ENCODE measurements around the gene ZNF581.

The ZNF581 gene

DNA sequence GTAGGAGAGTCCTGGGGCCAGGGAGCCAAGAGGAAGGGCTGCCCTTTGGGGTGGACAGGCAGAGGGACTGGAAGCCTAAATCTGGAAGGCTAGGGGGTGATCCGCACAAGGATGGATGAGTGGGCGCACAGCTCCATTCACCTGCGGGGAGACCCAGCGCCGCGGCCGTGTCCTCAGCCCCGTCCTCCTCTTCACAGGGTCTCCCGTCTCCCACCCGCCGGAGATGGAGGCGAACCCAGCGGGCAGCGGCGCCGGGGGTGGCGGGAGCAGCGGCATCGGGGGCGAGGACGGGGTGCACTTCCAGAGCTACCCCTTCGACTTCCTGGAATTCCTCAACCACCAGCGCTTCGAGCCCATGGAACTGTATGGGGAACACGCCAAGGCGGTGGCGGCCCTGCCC, 30.1 kb upstream of the ZNF581 start:
- Histone ChIP-seq H3K27ac (no peak overlapping the region), H3K27me3 (no peaks in the 10 kb centered on the region), H3K9me3 (no peaks in the 10 kb centered on the region), H3K4me3 (no peak overlapping the region), H3K4me1 (peaks cover 0 to 13% (median 4%) of the 10 kb centered on the region in 4 donors), H3K36me3 (peaks cover 26 to 75% (median 48%) of the 10 kb centered on the region in 3 donors)
- TF ChIP-seq, protein P1, sequence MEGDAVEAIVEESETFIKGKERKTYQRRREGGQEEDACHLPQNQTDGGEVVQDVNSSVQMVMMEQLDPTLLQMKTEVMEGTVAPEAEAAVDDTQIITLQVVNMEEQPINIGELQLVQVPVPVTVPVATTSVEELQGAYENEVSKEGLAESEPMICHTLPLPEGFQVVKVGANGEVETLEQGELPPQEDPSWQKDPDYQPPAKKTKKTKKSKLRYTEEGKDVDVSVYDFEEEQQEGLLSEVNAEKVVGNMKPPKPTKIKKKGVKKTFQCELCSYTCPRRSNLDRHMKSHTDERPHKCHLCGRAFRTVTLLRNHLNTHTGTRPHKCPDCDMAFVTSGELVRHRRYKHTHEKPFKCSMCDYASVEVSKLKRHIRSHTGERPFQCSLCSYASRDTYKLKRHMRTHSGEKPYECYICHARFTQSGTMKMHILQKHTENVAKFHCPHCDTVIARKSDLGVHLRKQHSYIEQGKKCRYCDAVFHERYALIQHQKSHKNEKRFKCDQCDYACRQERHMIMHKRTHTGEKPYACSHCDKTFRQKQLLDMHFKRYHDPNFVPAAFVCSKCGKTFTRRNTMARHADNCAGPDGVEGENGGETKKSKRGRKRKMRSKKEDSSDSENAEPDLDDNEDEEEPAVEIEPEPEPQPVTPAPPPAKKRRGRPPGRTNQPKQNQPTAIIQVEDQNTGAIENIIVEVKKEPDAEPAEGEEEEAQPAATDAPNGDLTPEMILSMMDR (IDR thresholded peaks at IDR 0.05) = no peak
- no peak for DNase-seq
- intact Hi-C loops (cut with DNase I; ENCODE audit: low total_unique reads) = no loop called here

DNA sequence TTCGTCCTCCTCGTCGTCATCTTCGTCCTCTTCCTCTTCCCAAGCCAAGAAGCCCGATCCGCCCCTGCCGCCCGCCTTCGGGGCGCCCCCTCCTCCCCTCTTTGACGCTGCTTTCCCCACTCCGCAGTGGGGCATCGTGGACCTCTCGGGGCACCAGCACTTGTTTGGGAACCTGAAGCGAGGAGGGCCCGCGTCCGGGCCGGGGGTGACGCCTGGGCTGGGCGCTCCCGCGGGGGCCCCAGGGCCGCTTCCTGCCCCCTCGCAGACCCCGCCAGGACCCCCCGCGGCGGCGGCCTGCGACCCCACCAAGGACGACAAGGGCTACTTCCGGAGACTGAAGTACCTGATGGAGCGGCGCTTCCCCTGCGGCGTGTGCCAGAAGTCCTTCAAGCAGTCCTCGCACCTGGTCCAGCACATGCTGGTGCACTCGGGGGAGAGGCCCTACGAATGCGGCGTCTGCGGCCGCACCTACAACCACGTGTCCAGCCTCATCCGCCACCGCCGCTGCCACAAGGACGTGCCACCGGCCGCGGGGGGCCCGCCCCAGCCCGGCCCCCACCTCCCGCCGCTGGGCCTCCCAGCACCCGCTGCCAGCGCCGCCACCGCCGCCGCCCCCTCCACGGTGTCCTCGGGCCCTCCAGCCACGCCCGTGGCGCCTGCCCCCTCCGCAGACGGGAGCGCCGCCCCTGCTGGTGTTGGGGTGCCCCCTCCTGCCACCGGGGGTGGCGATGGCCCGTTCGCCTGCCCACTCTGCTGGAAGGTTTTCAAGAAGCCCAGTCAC, 29.3 kb upstream of the ZNF581 start:
- TF ChIP-seq, protein P1 (IDR thresholded peaks at IDR 0.05) = no peak
- no peak for DNase-seq
- H3K36me3 ChIP-seq = peaks cover 26 to 73% (median 48%) of the 10 kb centered on the region in 3 donors
- H3K4me3 ChIP-seq = no peak overlapping the region
- H3K9me3 ChIP-seq = no peaks in the 10 kb centered on the region
- H3K27ac ChIP-seq = no peak overlapping the region
- H3K4me1 ChIP-seq = peaks cover 0 to 13% (median 4%) of the 10 kb centered on the region in 4 donors
- intact Hi-C loops (cut with DNase I; ENCODE audit: low total_unique reads) = no loop called here
- no peaks in the 10 kb centered on the region for H3K27me3 ChIP-seq

GRCh38 chr19:55614711-55615542, 28.5 kb upstream of the ZNF581 start:
- intact Hi-C loops (cut with DNase I; ENCODE audit: low total_unique reads) = no loop called here
- Histone ChIP-seq H3K9me3 (no peaks in the 10 kb centered on the region), H3K27me3 (no peaks in the 10 kb centered on the region), H3K4me1 (peaks cover 0 to 13% (median 3%) of the 10 kb centered on the region in 4 donors), H3K4me3 (no peak overlapping the region), H3K27ac (no peak overlapping the region), H3K36me3 (peaks cover 26 to 65% (median 48%) of the 10 kb centered on the region in 3 donors)
- no peak for DNase-seq
- TF ChIP-seq, protein P1 (IDR thresholded peaks at IDR 0.05) = no peak

GRCh38 chr19:55615543-55616394, 27.7 kb upstream of the ZNF581 start:
- no peak for DNase-seq
- Histone ChIP-seq H3K4me3 (no peak overlapping the region), H3K27me3 (no peaks in the 10 kb centered on the region), H3K4me1 (peaks cover 0 to 11% (median 3%) of the 10 kb centered on the region in 4 donors), H3K9me3 (no peaks in the 10 kb centered on the region), H3K36me3 (peaks cover 26 to 63% (median 40%) of the 10 kb centered on the region in 3 donors), H3K27ac (no peak overlapping the region)
- TF ChIP-seq, protein P1 (IDR thresholded peaks at IDR 0.05) = no peak
- intact Hi-C loops (cut with DNase I; ENCODE audit: low total_unique reads) = no loop called here

DNA sequence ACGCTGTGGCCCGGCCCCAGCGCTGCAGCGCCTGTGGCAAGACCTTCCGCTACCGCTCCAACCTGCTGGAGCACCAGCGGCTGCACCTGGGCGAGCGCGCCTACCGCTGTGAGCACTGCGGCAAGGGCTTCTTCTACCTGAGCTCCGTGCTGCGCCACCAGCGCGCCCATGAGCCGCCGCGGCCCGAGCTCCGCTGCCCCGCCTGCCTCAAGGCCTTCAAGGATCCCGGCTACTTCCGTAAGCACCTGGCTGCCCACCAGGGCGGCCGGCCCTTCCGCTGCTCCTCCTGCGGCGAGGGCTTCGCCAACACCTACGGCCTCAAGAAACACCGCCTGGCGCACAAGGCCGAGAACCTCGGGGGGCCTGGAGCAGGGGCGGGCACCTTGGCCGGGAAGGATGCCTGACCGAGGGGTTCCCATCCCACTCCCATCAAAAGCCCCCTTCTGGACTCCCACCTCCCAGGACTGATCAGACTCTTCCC, 27.0 kb upstream of the ZNF581 start:
- H3K27me3 ChIP-seq = no peaks in the 10 kb centered on the region
- intact Hi-C loops (cut with DNase I; ENCODE audit: low total_unique reads) = no loop called here
- peaks cover 0 to 5% (median 2%) of the 10 kb centered on the region in 4 donors for H3K4me1 ChIP-seq
- TF ChIP-seq, protein P1 (IDR thresholded peaks at IDR 0.05) = no peak
- H3K27ac ChIP-seq = no peak overlapping the region
- DNase-seq = no peak
- no peak overlapping the region for H3K4me3 ChIP-seq
- H3K9me3 ChIP-seq = no peaks in the 10 kb centered on the region
- peaks cover 26 to 64% (median 43%) of the 10 kb centered on the region in 3 donors for H3K36me3 ChIP-seq
